Neuronal stem cell (in vitro differentiated cells): ENCODE measurements around the gene TMEM135.
"Not testable (repeated sequence)": the region's sequence is repeated elsewhere in the genome, so short reads cannot be mapped to it uniquely, and the experiment has no call there.

Experiments
- DNase-seq: peaks from one replicate; pipeline ENCODE4 v3.0.0-alpha.2; 2013; ENCODE audit warnings: low spot score
- H2AFZ ChIP-seq: one replicate; pipeline ENCODE4 v1.6.1; 2013; ENCODE audit warnings: mild to moderate bottlenecking, low read length, inconsistent platforms
- H2AK5ac ChIP-seq: 2 replicates; pipeline ENCODE4 v1.6.1; 2013; ENCODE audit warnings: low read depth, mild to moderate bottlenecking, inconsistent platforms, low read length, moderate library complexity, mixed read lengths
- H2BK120ac ChIP-seq: 2 replicates; pipeline ENCODE4 v1.6.1; 2013; ENCODE audit warnings: low read depth, mild to moderate bottlenecking, inconsistent platforms, low read length, moderate library complexity, mixed read lengths
- H2BK12ac ChIP-seq: one replicate; pipeline ENCODE4 v1.6.1; 2013; ENCODE audit warnings: low read length, inconsistent platforms
- H2BK15ac ChIP-seq: 2 replicates; pipeline ENCODE4 v1.6.1; 2013; ENCODE audit warnings: mild to moderate bottlenecking, low read length, inconsistent platforms, mixed read lengths
- H2BK5ac ChIP-seq: one replicate; pipeline ENCODE4 v1.6.1; 2013; ENCODE audit warnings: inconsistent platforms, mild to moderate bottlenecking, low read length, moderate library complexity
- H3K14ac ChIP-seq: one replicate; pipeline ENCODE4 v1.6.1; 2013; ENCODE audit warnings: low read length, inconsistent platforms
- H3K18ac ChIP-seq: 2 replicates; pipeline ENCODE4 v1.6.1; 2013; ENCODE audit warnings: low read length, inconsistent platforms
- H3K23ac ChIP-seq: 2 replicates; pipeline ENCODE4 v1.6.1; 2013; ENCODE audit warnings: low read depth, mild to moderate bottlenecking, mixed read lengths, low read length, inconsistent platforms; ENCODE audit not compliant: poor library complexity
- H3K27ac ChIP-seq: replicated peaks from 3 replicates; pipeline ENCODE4 v1.5.1; 2013; ENCODE audit warnings: low read length, inconsistent platforms
- H3K27me3 ChIP-seq, 3 experiments: 2 replicates each; pipeline ENCODE4 v1.6.1; 2013; ENCODE audit warnings: low read length in 3 of 3, mild to moderate bottlenecking in 2 of 3, inconsistent platforms in 1 of 3, low read depth in 1 of 3, mixed read lengths in 1 of 3, moderate library complexity in 1 of 3; ENCODE audit not compliant: control insufficient read depth in 3 of 3, insufficient read depth in 3 of 3
- H3K36me3 ChIP-seq, 2 donors: replicated peaks in 1 of 2; 2 replicates each; pipeline ENCODE4 v1.6.1; 2013; ENCODE audit warnings: low read length in 2 of 2; ENCODE audit not compliant: control insufficient read depth in 2 of 2, insufficient read depth in 2 of 2
- H3K4ac ChIP-seq: 2 replicates; pipeline ENCODE4 v1.6.1; 2013; ENCODE audit warnings: inconsistent platforms, mild to moderate bottlenecking, low read length, moderate library complexity
- H3K4me1 ChIP-seq, 2 donors: 1 replicate in 1 of 2; 2 replicates in 1 of 2; pipeline ENCODE4 v1.6.1; 2013; ENCODE audit warnings: low read length in 2 of 2, low read depth in 1 of 2; ENCODE audit not compliant: control insufficient read depth in 2 of 2, insufficient read depth in 1 of 2
- H3K4me2 ChIP-seq: one replicate; pipeline ENCODE4 v1.6.1; 2013; ENCODE audit warnings: mild to moderate bottlenecking, low read length, inconsistent platforms; ENCODE audit not compliant: insufficient read depth, poor library complexity, severe bottlenecking
- H3K4me3 ChIP-seq, 2 donors: 2 replicates each; pipeline ENCODE4 v1.5.1; 2013; ENCODE audit warnings: low read length in 2 of 2, mild to moderate bottlenecking in 2 of 2, inconsistent platforms in 1 of 2, moderate library complexity in 1 of 2
- H3K79me1 ChIP-seq: one replicate; pipeline ENCODE4 v1.6.1; 2013; ENCODE audit warnings: low read depth, mild to moderate bottlenecking, inconsistent platforms, low read length, moderate library complexity
- H3K9ac ChIP-seq: one replicate; pipeline ENCODE4 v1.6.1; 2013; ENCODE audit warnings: mild to moderate bottlenecking, low read depth, low read length, inconsistent platforms; ENCODE audit not compliant: poor library complexity
- H3K9me3 ChIP-seq, 2 donors: replicated peaks in 1 of 2; 2 replicates each; pipeline versions ENCODE3 to v1.6.1; 2013; ENCODE audit warnings: low read length in 2 of 2, mild to moderate bottlenecking in 2 of 2, inconsistent platforms in 1 of 2, low read depth in 1 of 2, mixed read lengths in 1 of 2, moderate library complexity in 1 of 2; ENCODE audit not compliant: control insufficient read depth in 2 of 2, insufficient read depth in 1 of 2
- H4K8ac ChIP-seq: one replicate; pipeline ENCODE4 v1.6.1; 2013; ENCODE audit warnings: low read depth, mild to moderate bottlenecking, inconsistent platforms, low read length, moderate library complexity
- H4K91ac ChIP-seq: one replicate; pipeline ENCODE4 v1.6.1; 2013; ENCODE audit warnings: low read length, low read depth, mild to moderate bottlenecking, inconsistent platforms; ENCODE audit not compliant: poor library complexity
- WGBS, 2 donors: extraction: QIAGEN DNeasy Blood & Tissue Kit; methylation state at CpG; one replicate each; pipeline ENCODE4 v1.1.7; 2013; ENCODE audit warnings: missing lambda C conversion rate in 2 of 2, mixed read lengths in 1 of 2; ENCODE audit not compliant: insufficient read length in 2 of 2, insufficient replicate concordance in 1 of 2; ENCODE audit errors: extremely low coverage in 2 of 2; 5-methylcytosine and 5-hydroxymethylcytosine counted together

Gene TMEM135

DNA sequence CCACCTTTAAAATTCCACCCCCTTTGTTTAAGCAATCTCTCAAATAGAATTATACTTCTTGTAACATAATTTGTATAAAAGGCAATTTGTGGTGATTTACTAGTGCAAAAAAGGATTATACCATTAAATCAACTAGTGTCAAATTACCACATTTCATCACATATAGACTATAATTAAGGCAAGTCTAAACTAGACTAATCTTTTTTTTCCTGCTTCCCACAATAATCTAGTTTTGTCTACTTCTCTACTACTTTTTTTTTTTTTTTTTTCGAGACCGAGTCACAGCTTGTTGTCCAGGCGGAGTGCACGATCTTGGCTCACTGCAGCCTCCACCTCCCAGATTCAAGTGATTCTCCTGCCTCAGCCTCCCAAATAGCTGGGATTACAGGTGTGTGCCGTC lies 46.4 kb upstream of the TMEM135 start:
- no CpG with 5 or more reads among the region's 5 CpGs for WGBS, 2 donors
- H2AK5ac ChIP-seq, result no peak overlapping the region
- H3K36me3 ChIP-seq, result no peaks in the 10 kb centered on the region
- H3K4ac ChIP-seq, result no peak overlapping the region
- H2AFZ ChIP-seq, result no peak overlapping the region
- H3K4me3 ChIP-seq, result no peak overlapping the region
- H2BK120ac ChIP-seq, result no peak overlapping the region
- H2BK5ac ChIP-seq, result no peak overlapping the region
- H4K8ac ChIP-seq, result no peak overlapping the region
- H3K27me3 ChIP-seq, result peaks cover 0 to 8% (median 0%) of the 10 kb centered on the region in 3 experiments
- no peak overlapping the region for H3K23ac ChIP-seq
- H3K9ac ChIP-seq, result no peak overlapping the region
- no peaks in the 10 kb centered on the region for H3K79me1 ChIP-seq
- no peaks in the 10 kb centered on the region for H3K9me3 ChIP-seq
- no peak for DNase-seq
- peaks cover 1 to 3% of the 10 kb centered on the region in 2 donors for H3K4me1 ChIP-seq
- no peak overlapping the region for H3K14ac ChIP-seq
- no peak overlapping the region for H3K27ac ChIP-seq
- H3K4me2 ChIP-seq, result no peak overlapping the region
- no peak overlapping the region for H2BK15ac ChIP-seq
- H4K91ac ChIP-seq, result no peak overlapping the region
- H2BK12ac ChIP-seq, result no peak overlapping the region
- H3K18ac ChIP-seq, result no peak overlapping the region

- WGBS, 2 donors, result no CpG with 5 or more reads among the region's 4 CpGs
- H3K27ac ChIP-seq, result not testable (repeated sequence)
Measured at GRCh38 chr11:86992340-86992739, 45.4 kb upstream of the TMEM135 start.

GRCh38 chr11:86993031-86993430 lies 44.7 kb upstream of the TMEM135 start:
- H2BK15ac ChIP-seq, result no peak overlapping the region
- H4K8ac ChIP-seq, result no peak overlapping the region
- no peak overlapping the region for H3K4me3 ChIP-seq
- H2AK5ac ChIP-seq, result no peak overlapping the region
- H3K27me3 ChIP-seq, result peaks cover 0 to 8% (median 0%) of the 10 kb centered on the region in 3 experiments
- DNase-seq, result no peak
- no peak overlapping the region for H4K91ac ChIP-seq
- WGBS, 2 donors, result no CpG with 5 or more reads among the region's 3 CpGs
- no peaks in the 10 kb centered on the region for H3K79me1 ChIP-seq
- no peak overlapping the region for H2BK5ac ChIP-seq
- H2BK120ac ChIP-seq, result no peak overlapping the region
- no peak overlapping the region for H3K27ac ChIP-seq
- H3K36me3 ChIP-seq, result no peaks in the 10 kb centered on the region
- H3K9me3 ChIP-seq, result no peaks in the 10 kb centered on the region
- no peak overlapping the region for H3K18ac ChIP-seq
- no peak overlapping the region for H3K4me2 ChIP-seq
- H3K14ac ChIP-seq, result no peak overlapping the region
- H3K4me1 ChIP-seq, result peaks cover 3% of the 10 kb centered on the region in 2 donors
- no peak overlapping the region for H2BK12ac ChIP-seq
- H3K4ac ChIP-seq, result no peak overlapping the region
- no peak overlapping the region for H2AFZ ChIP-seq
- no peak overlapping the region for H3K9ac ChIP-seq
- H3K23ac ChIP-seq, result no peak overlapping the region

More at GRCh38 chr11:86992340-86992739, 45.4 kb upstream of the TMEM135 start:
- H2BK12ac ChIP-seq, H3K4me2 ChIP-seq, H3K4me3 ChIP-seq, H3K4me1 ChIP-seq, H3K9ac ChIP-seq, H4K8ac ChIP-seq, H3K27me3 ChIP-seq, H3K4ac ChIP-seq, DNase-seq, H3K18ac ChIP-seq, H2BK15ac ChIP-seq, H2AFZ ChIP-seq, H2AK5ac ChIP-seq, H2BK5ac ChIP-seq, H3K14ac ChIP-seq, H3K23ac ChIP-seq, H3K79me1 ChIP-seq, H3K36me3 ChIP-seq, H2BK120ac ChIP-seq, H4K91ac ChIP-seq, H3K9me3 ChIP-seq: not testable (repeated sequence)

DNA sequence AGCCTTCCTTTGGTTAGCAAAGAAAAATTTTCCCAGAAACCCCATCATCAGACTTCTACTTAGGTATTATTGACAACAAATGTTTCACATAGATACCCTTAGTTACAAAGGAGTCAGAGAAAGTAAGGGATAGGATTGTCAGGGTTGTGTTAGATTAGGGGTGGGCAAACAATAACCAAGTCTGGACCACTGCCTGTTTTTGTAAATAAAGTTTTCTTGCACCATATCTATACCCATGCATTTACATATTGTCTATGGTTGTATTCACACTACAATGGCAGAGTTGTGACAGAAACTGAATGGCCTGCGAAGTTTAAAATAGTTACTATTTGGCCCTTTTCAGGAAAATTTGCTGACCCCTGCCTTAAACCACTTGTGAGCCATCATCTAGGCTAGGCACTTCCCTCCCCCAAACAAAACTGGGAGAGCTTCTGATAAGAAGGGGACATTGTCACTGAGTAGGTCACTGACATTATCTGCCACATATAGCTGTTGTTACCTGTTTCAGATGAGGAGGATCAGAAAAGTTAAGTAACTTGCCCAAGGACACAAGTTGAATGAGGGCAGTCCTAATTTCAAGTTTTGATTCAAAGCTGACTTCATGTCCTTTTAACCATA lies 40.7 kb upstream of the TMEM135 start:
- no CpG with 5 or more reads among the region's 1 CpG for WGBS, 2 donors
- Histone ChIP-seq H3K4ac (no peak overlapping the region), H3K23ac (no peak overlapping the region), H2BK15ac (no peak overlapping the region), H2BK120ac (no peak overlapping the region), H3K36me3 (no peaks in the 10 kb centered on the region), H2BK5ac (no peak overlapping the region), H3K79me1 (no peaks in the 10 kb centered on the region), H3K4me3 (no peak overlapping the region), H3K4me1 (peaks cover 0 to 8% of the 10 kb centered on the region in 2 donors), H3K27ac (no peak overlapping the region), H2AK5ac (no peak overlapping the region), H3K9me3 (no peaks in the 10 kb centered on the region), H4K91ac (no peak overlapping the region), H3K4me2 (no peak overlapping the region), H3K9ac (no peak overlapping the region), H2BK12ac (no peak overlapping the region), H2AFZ (no peak overlapping the region), H3K14ac (no peak overlapping the region), H3K18ac (no peak overlapping the region), H4K8ac (no peak overlapping the region), H3K27me3 (no peaks in the 10 kb centered on the region)
- no peak for DNase-seq
